H1 (cell line): Measurements from ENCODE around the gene WWP2. TPM values are rescaled to one million over a fixed set of nuclear protein-coding genes. Genes with fewer than 3 reads are reported as not detected.
"Not testable (repeated sequence)": the region's sequence is repeated elsewhere in the genome, so short reads cannot be mapped to it uniquely, and the experiment has no call there.

ENCODE experiments used
- CTCF ChIA-PET: fragments of 300-600 bp; sonication (Branson Sonifier 250); formaldehyde crosslinking; loops from one replicate; lab custom pipeline; 2021; ENCODE audit not compliant: partially characterized antibody; lab: Charles Lee
- POLR2A ChIA-PET: fragments of 300-600 bp; sonication (Branson Sonifier 250); formaldehyde crosslinking; loops from one replicate; lab custom pipeline; 2021; ENCODE audit warnings: inconsistent platforms; ENCODE audit not compliant: partially characterized antibody; lab: Charles Lee
- DNase-seq, 2 experiments: peaks; one replicate each; pipeline versions ENCODE4 v3.0.0 to v3.0.0-alpha.2; 2010 to 2022; ENCODE audit warnings: low spot score in 2 of 2, low read depth in 1 of 2, mixed read lengths in 1 of 2
- FAIRE-seq: peaks from 2 replicates; lab custom pipeline; 2011; peaks lifted over from hg19 to GRCh38; lab: Jason Lieb, UNC
- H2AFZ ChIP-seq: 2 replicates; pipeline ENCODE4 v1.8.1; 2012; ENCODE audit warnings: low read length, inconsistent platforms
- H2AK5ac ChIP-seq: 2 replicates; pipeline ENCODE4 v1.6.1; 2013; ENCODE audit warnings: low read depth, low read length
- H2BK120ac ChIP-seq: replicated peaks from 2 replicates; pipeline ENCODE3; 2013; ENCODE audit warnings: low read depth, low read length, inconsistent platforms
- H2BK12ac ChIP-seq: 2 replicates; pipeline ENCODE4 v1.6.1; 2013; ENCODE audit warnings: low read depth, low read length
- H2BK15ac ChIP-seq: 2 replicates; pipeline ENCODE4 v1.6.1; 2013; ENCODE audit warnings: low read length
- H2BK20ac ChIP-seq: 2 replicates; pipeline ENCODE4 v1.6.1; 2013; ENCODE audit warnings: low read length
- H2BK5ac ChIP-seq: 2 replicates; pipeline ENCODE4 v1.6.1; 2013; ENCODE audit warnings: low read depth, low read length
- H3K14ac ChIP-seq: 2 replicates; pipeline ENCODE4 v1.6.1; 2013; ENCODE audit warnings: inconsistent platforms; ENCODE audit not compliant: insufficient read length
- H3K18ac ChIP-seq: 2 replicates; pipeline ENCODE4 v1.6.1; 2013; ENCODE audit warnings: low read length; ENCODE audit errors: extremely low read depth
- H3K23ac ChIP-seq: 2 replicates; pipeline ENCODE4 v1.6.1; 2013; ENCODE audit warnings: inconsistent platforms; ENCODE audit not compliant: insufficient read length
- H3K23me2 ChIP-seq: 2 replicates; pipeline ENCODE4 v1.6.1; 2013; ENCODE audit warnings: low read depth, low read length
- H3K27ac ChIP-seq: 2 replicates; pipeline ENCODE4 v1.6.1; 2011; ENCODE audit warnings: low read depth, low read length, inconsistent platforms
- H3K27me3 ChIP-seq, 4 experiments: replicated peaks in 1 of 4; 1 replicate in 1 of 4; 2 replicates in 3 of 4; pipeline versions ENCODE4 v1.6.1 to v1.8.1; 2011 to 2013; ENCODE audit warnings: low read length in 3 of 4, mild to moderate bottlenecking in 3 of 4, inconsistent platforms in 2 of 4, mixed read lengths in 2 of 4, moderate library complexity in 1 of 4; ENCODE audit not compliant: control insufficient read depth in 3 of 4, insufficient read depth in 3 of 4; ENCODE audit errors: extremely low read depth in 1 of 4
- H3K36me3 ChIP-seq, 4 experiments: 2 replicates each; pipeline versions ENCODE4 v1.6.1 to v1.8.1; 2011 to 2013; ENCODE audit warnings: mild to moderate bottlenecking in 4 of 4, low read length in 3 of 4, moderate library complexity in 2 of 4, control low read depth in 1 of 4, inconsistent platforms in 1 of 4; ENCODE audit not compliant: insufficient read depth in 4 of 4, control insufficient read depth in 2 of 4
- H3K4ac ChIP-seq: replicated peaks from 2 replicates; pipeline ENCODE3; 2013; ENCODE audit warnings: low read length, low read depth, mixed read lengths, inconsistent platforms; ENCODE audit not compliant: insufficient read length
- H3K4me1 ChIP-seq, 4 experiments: replicated peaks in 1 of 4; 1 replicate in 1 of 4; 2 replicates in 3 of 4; pipeline versions ENCODE4 v1.6.1 to v1.8.1; 2011 to 2013; ENCODE audit warnings: low read length in 3 of 4, inconsistent platforms in 2 of 4, mixed read lengths in 1 of 4; ENCODE audit not compliant: insufficient read depth in 4 of 4, control insufficient read depth in 3 of 4
- H3K4me2 ChIP-seq, 2 experiments: 2 replicates each; pipeline versions ENCODE4 v1.6.1 to v1.8.1; 2011 to 2013; ENCODE audit warnings: low read depth in 2 of 2, low read length in 2 of 2, control low read depth in 1 of 2, inconsistent platforms in 1 of 2, mild to moderate bottlenecking in 1 of 2; ENCODE audit not compliant: insufficient read depth in 1 of 2
- H3K4me3 ChIP-seq, 4 experiments: fragments of 200-600, 300-600 bp in 1 of 4; sonication (generic), shearing (Covaris generic), sonication (Bioruptor Twin) in 1 of 4; 2 replicates each; pipeline versions ENCODE4 v1.5.1 to v1.8.1; 2011 to 2016; ENCODE audit warnings: low read length in 4 of 4, low read depth in 3 of 4, control low read depth in 2 of 4, inconsistent platforms in 2 of 4, mild to moderate bottlenecking in 2 of 4, mixed read lengths in 1 of 4, moderate library complexity in 1 of 4; ENCODE audit not compliant: insufficient read depth in 2 of 4; ENCODE audit errors: extremely low read depth in 1 of 4
- H3K56ac ChIP-seq: replicated peaks from 2 replicates; pipeline ENCODE3; 2013; ENCODE audit warnings: low read depth, mild to moderate bottlenecking, mixed read lengths, low read length, inconsistent platforms; ENCODE audit not compliant: insufficient read length
- H3K79me1 ChIP-seq: 2 replicates; pipeline ENCODE4 v1.6.1; 2013; ENCODE audit warnings: low read depth, low read length, control low read depth
- H3K79me2 ChIP-seq, 2 experiments: 2 replicates each; pipeline versions ENCODE4 v1.6.1 to v1.8.1; 2012 to 2013; ENCODE audit warnings: low read length in 2 of 2, mild to moderate bottlenecking in 2 of 2, inconsistent platforms in 1 of 2; ENCODE audit not compliant: insufficient read depth in 2 of 2, control insufficient read depth in 1 of 2
- H3K9ac ChIP-seq, 4 experiments: replicated peaks in 1 of 4; 1 replicate in 1 of 4; 2 replicates in 3 of 4; pipeline versions ENCODE4 v1.6.1 to v1.8.1; 2011 to 2013; ENCODE audit warnings: low read depth in 3 of 4, low read length in 3 of 4, control low read depth in 2 of 4, mild to moderate bottlenecking in 2 of 4, moderate library complexity in 2 of 4, inconsistent platforms in 1 of 4; ENCODE audit errors: extremely low read depth in 1 of 4
- H3K9me3 ChIP-seq, 2 experiments: 2 replicates each; pipeline versions ENCODE4 v1.6.1 to v1.8.1; 2012 to 2013; ENCODE audit warnings: mild to moderate bottlenecking in 2 of 2, moderate library complexity in 2 of 2, control low read depth in 1 of 2, inconsistent platforms in 1 of 2, low read depth in 1 of 2, low read length in 1 of 2, mixed read lengths in 1 of 2; ENCODE audit not compliant: insufficient read depth in 2 of 2
- H4K20me1 ChIP-seq, 2 experiments: replicated peaks in 1 of 2; 2 replicates each; pipeline versions ENCODE3 to v1.8.1; 2011 to 2013; ENCODE audit warnings: inconsistent platforms in 2 of 2, low read length in 2 of 2, mild to moderate bottlenecking in 1 of 2; ENCODE audit not compliant: insufficient read depth in 2 of 2, control insufficient read depth in 1 of 2
- H4K5ac ChIP-seq: 2 replicates; pipeline ENCODE4 v1.6.1; 2013; ENCODE audit warnings: low read length, low read depth, mixed read lengths, inconsistent platforms; ENCODE audit not compliant: insufficient read length
- H4K8ac ChIP-seq: 2 replicates; pipeline ENCODE4 v1.8.0; 2013; ENCODE audit warnings: mild to moderate bottlenecking, moderate library complexity, low read length, inconsistent platforms; ENCODE audit not compliant: insufficient read depth; ENCODE audit errors: extremely low read depth
- H4K91ac ChIP-seq: replicated peaks from 2 replicates; pipeline ENCODE3; 2013; ENCODE audit warnings: low read length, mixed read lengths, inconsistent platforms; ENCODE audit not compliant: insufficient read length
- WGBS, 2 experiments: shearing (Covaris generic) in 1 of 2; methylation state at CpG; one replicate each; pipeline versions ENCODE4 v1.1.6 to v1.1.7; 2013 to 2015; ENCODE audit warnings: low lambda C conversion rate in 2 of 2, mixed read lengths in 2 of 2, inconsistent platforms in 1 of 2, low coverage in 1 of 2, missing lambda C conversion rate in 1 of 2; ENCODE audit not compliant: insufficient replicate concordance in 2 of 2, insufficient coverage in 1 of 2, insufficient read length in 1 of 2; ENCODE audit errors: extremely low coverage in 1 of 2, missing lambda C conversion rate in 1 of 2; 5-methylcytosine and 5-hydroxymethylcytosine counted together
- polyA plus RNA-seq, 7 experiments: library from polyadenylated mRNA; depleted of rRNA in 3 of 7; stranded (reverse) in 5 of 7; unstranded in 2 of 7; fragments of >200 nt in 5 of 7; fragments of 200-250 nt in 2 of 7; gene quantifications; 1 replicate in 5 of 7; 2 replicates in 1 of 7; 4 replicates in 1 of 7; pipeline versions ENCODE4 v1.2.1 to v1.2.3, GENCODE V29; 2011 to 2013; ENCODE audit warnings: missing spikeins in 2 of 7, mixed read lengths in 2 of 7
- total RNA-seq: library from RNA; stranded (reverse); fragmentation: NEBNext Ultra II Directional; extraction: Animal tissue kit (Norgen Biotek cat#: 25700); gene quantifications from 2 replicates; pipeline ENCODE4 v1.2.1, GENCODE V29; 2021

The WWP2 gene
- total and polyA plus RNA-seq, 2 of the 8 experiments (the other 6 are each of a cell fraction or from before 2014, with no cell fraction given), result 14.1 to 42.2 TPM

DNA sequence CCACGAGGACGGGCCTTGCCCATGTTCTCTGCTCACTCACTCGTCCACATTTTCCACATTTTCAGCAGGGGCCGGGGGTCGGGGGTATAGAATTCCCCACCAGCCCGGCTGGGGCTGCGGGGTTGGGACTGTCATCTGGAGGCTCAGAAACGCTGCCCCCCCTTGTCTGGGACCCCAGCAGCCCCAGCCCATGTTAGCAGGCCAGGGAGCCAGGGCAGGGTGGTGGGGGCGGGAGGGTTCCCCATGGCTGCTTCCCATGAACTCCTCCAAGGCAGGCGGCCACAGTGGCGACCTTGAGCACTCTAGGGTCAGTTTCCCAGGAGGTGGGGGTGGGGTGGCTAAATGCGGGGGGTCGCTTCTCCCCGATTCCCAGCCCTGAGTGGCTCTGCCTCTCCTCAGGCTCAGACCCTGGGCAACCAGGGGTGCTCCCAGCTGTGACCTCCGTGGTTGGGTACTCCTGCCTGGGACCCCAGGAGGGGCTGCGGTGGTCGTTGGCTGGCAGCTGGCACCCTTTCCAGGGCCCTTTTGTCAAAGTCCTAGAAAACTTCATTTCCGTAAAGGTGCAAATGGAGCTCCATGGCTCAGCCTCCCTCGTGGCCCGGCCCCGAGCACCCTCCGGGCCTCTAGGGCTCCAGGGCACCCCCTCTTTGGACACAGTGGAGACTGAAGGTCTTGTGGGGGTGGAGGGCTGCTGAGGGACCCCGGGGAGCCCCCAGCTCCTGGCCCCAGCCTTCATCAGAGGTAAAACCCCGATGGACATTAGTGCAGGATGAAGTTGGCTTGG lies 190.6 kb downstream of the WWP2 start:
- FAIRE-seq, H3K14ac ChIP-seq, H3K23ac ChIP-seq, H2AK5ac ChIP-seq, H3K56ac ChIP-seq, H3K9ac ChIP-seq, H4K8ac ChIP-seq, H3K79me1 ChIP-seq, H3K27ac ChIP-seq, H2BK5ac ChIP-seq, H2BK15ac ChIP-seq, H3K4me2 ChIP-seq, H2BK20ac ChIP-seq, H4K5ac ChIP-seq, CTCF ChIA-PET, H4K91ac ChIP-seq, H3K18ac ChIP-seq, H2BK120ac ChIP-seq, H2BK12ac ChIP-seq, H2AFZ ChIP-seq, H4K20me1 ChIP-seq, H3K36me3 ChIP-seq, POLR2A ChIA-PET, H3K27me3 ChIP-seq, H3K4me3 ChIP-seq, H3K4ac ChIP-seq, H3K79me2 ChIP-seq, H3K4me1 ChIP-seq, H3K9me3 ChIP-seq, H3K23me2 ChIP-seq, DNase-seq: not testable (repeated sequence)
- 95% methylated on average over 5 of the region's 24 CpGs; no CpG with 5 or more reads in 1 of the 2 experiments for WGBS, 2 experiments

DNA sequence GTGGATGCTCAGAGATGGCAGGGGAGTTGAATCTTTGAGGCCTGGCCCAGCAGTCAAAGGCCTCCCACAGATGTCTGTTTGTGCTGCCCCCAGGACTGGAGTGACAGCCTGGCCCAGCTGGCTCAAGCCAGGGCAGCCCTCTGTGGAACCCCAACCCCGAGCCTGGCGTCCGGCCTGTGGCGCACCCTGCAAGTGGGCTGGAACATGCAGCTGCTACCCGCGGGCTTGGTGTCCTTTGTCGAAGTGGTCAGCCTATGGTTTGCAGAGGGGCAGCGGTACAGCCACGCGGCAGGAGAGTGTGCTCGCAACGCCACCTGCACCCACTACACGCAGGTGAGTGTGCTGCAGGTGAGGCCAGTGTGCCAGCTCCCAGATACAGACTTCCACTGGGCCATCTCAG lies 192.1 kb downstream of the WWP2 start:
- DNase-seq, H4K91ac ChIP-seq, H3K23ac ChIP-seq, CTCF ChIA-PET, H3K9ac ChIP-seq, H3K9me3 ChIP-seq, H3K4me2 ChIP-seq, H2BK20ac ChIP-seq, H2BK120ac ChIP-seq, H3K27me3 ChIP-seq, H3K18ac ChIP-seq, H2AK5ac ChIP-seq, H2AFZ ChIP-seq, FAIRE-seq, H4K5ac ChIP-seq, H3K36me3 ChIP-seq, H3K4me3 ChIP-seq, H3K27ac ChIP-seq, H2BK5ac ChIP-seq, H2BK15ac ChIP-seq, POLR2A ChIA-PET, H3K4ac ChIP-seq, H2BK12ac ChIP-seq, H4K8ac ChIP-seq, H3K23me2 ChIP-seq, H3K4me1 ChIP-seq, H3K14ac ChIP-seq, H3K79me2 ChIP-seq, H3K79me1 ChIP-seq, H3K56ac ChIP-seq, H4K20me1 ChIP-seq: not testable (repeated sequence)
- 93% methylated on average over 12 of the region's 13 CpGs; no CpG with 5 or more reads in 1 of the 2 experiments for WGBS, 2 experiments
